ENCODE measurements around the gene CACNA1F.

Gene CACNA1F

GRCh38 chrX:49230500-49231232 lies 2.5 kb downstream of the CACNA1F start:
- no peak for DNase-seq (ENCODE audit: low spot score)

- no peak for DNase-seq (ENCODE audit: low spot score)
Measured at GRCh38 chrX:49228185-49228584, 5.0 kb downstream of the CACNA1F start.

- DNase-seq (ENCODE audit: low spot score), result no peak
Measured at GRCh38 chrX:49227726-49228125, 5.4 kb downstream of the CACNA1F start.

- DNase-seq (ENCODE audit: low spot score), result no peak
Measured at GRCh38 chrX:49226946-49227345, 6.2 kb downstream of the CACNA1F start.

- DNase-seq (ENCODE audit: low spot score), result no peak
Measured at GRCh38 chrX:49225858-49226257, 7.3 kb downstream of the CACNA1F start.

- DNase-seq (ENCODE audit: low spot score), result no peak
Measured at GRCh38 chrX:49221868-49222267, 11.3 kb downstream of the CACNA1F start.

GRCh38 chrX:49220100-49220499 lies 13.0 kb downstream of the CACNA1F start:
- no peak for DNase-seq (ENCODE audit: low spot score)

- DNase-seq (ENCODE audit: low spot score), result no peak
Measured at GRCh38 chrX:49214996-49215526, 18.1 kb downstream of the CACNA1F start.

GRCh38 chrX:49214416-49214815 lies 18.7 kb downstream of the CACNA1F start:
- no peak for DNase-seq (ENCODE audit: low spot score)

GRCh38 chrX:49212861-49213260 lies 20.3 kb downstream of the CACNA1F start:
- no peak for DNase-seq (ENCODE audit: low spot score)

GRCh38 chrX:49212209-49212608 lies 20.9 kb downstream of the CACNA1F start:
- DNase-seq (ENCODE audit: low spot score), result no peak

GRCh38 chrX:49211074-49211473 lies 22.1 kb downstream of the CACNA1F start:
- no peak for DNase-seq (ENCODE audit: low spot score)

GRCh38 chrX:49210406-49210805 lies 22.7 kb downstream of the CACNA1F start:
- DNase-seq (ENCODE audit: low spot score), result no peak

GRCh38 chrX:49209434-49210251 lies 23.5 kb downstream of the CACNA1F start:
- no peak for DNase-seq (ENCODE audit: low spot score)

- DNase-seq (ENCODE audit: low spot score), result no peak
Measured at GRCh38 chrX:49208399-49208798, 24.7 kb downstream of the CACNA1F start.

GRCh38 chrX:49206543-49206942 lies 26.6 kb downstream of the CACNA1F start:
- DNase-seq (ENCODE audit: low spot score), result no peak

GRCh38 chrX:49205443-49205842 lies 27.7 kb downstream of the CACNA1F start:
- no peak for DNase-seq (ENCODE audit: low spot score)

- no peak for DNase-seq (ENCODE audit: low spot score)
Measured at GRCh38 chrX:49204709-49205108, 28.4 kb downstream of the CACNA1F start.

- DNase-seq (ENCODE audit: low spot score), result no peak
Measured at GRCh38 chrX:49204017-49204416, 29.1 kb downstream of the CACNA1F start.

- no peak for DNase-seq (ENCODE audit: low spot score)
Measured at GRCh38 chrX:49203536-49203935, 29.6 kb downstream of the CACNA1F start.

- DNase-seq (ENCODE audit: low spot score), result no peak
Measured at GRCh38 chrX:49202022-49202421, 31.1 kb downstream of the CACNA1F start.

GRCh38 chrX:49199906-49200771 lies 33.0 kb downstream of the CACNA1F start, which contains the start of gene SYP:
TSS of gene SYP (minus strand) at chrX:49200193. CDS start at chrX:49200186, 7 bp downstream.
- peak; percentile 97 for DNase-seq (ENCODE audit: low spot score)
